Mucosa of gallbladder (tissue), 1 donor: ENCODE results near the gene MMP7. TPM values are rescaled to one million over a fixed set of nuclear protein-coding genes. Genes with fewer than 3 reads are reported as not detected.

Experiments
- DNase-seq: peaks from one replicate; pipeline ENCODE4 v3.0.0-alpha.2; 2020; ENCODE audit warnings: low spot score
- total RNA-seq: library from RNA; stranded (reverse); gene quantifications from one replicate; pipeline ENCODE4 v1.2.1, GENCODE V29; 2021
- donor health status: DM: no; HTN: no; CAD: no.

MMP7 gene
- total RNA-seq, 1 donor from 2014 or later, result 1,865 TPM

GRCh38 chr11:102495161-102496042 is 35.1 kb downstream of the MMP7 start:
- peak; percentile 68 for DNase-seq

- DNase-seq, result peak; percentile 34
Measured at GRCh38 chr11:102494216-102494615, 36.3 kb downstream of the MMP7 start.

GRCh38 chr11:102493524-102493923 is 37.0 kb downstream of the MMP7 start:
- no peak for DNase-seq

GRCh38 chr11:102491969-102492368 is 38.6 kb downstream of the MMP7 start:
- DNase-seq, result no peak

- no peak for DNase-seq
Measured at GRCh38 chr11:102489186-102490145, 41.1 kb downstream of the MMP7 start.

- no peak for DNase-seq
Measured at GRCh38 chr11:102488208-102488607, 42.3 kb downstream of the MMP7 start.

- no peak for DNase-seq
Measured at GRCh38 chr11:102487214-102487613, 43.3 kb downstream of the MMP7 start.

- no peak for DNase-seq
Measured at GRCh38 chr11:102486584-102486983, 44.0 kb downstream of the MMP7 start.

- DNase-seq, result no peak
Measured at GRCh38 chr11:102485095-102485722, 45.3 kb downstream of the MMP7 start.

GRCh38 chr11:102482433-102482832 is 48.1 kb downstream of the MMP7 start:
- no peak for DNase-seq

GRCh38 chr11:102479733-102480132 is 50.8 kb downstream of the MMP7 start:
- no peak for DNase-seq

GRCh38 chr11:102478673-102479299 is 51.8 kb downstream of the MMP7 start:
- no peak for DNase-seq

GRCh38 chr11:102476812-102477211 is 53.7 kb downstream of the MMP7 start:
- peak; percentile 69 for DNase-seq

GRCh38 chr11:102476069-102476468 is 54.5 kb downstream of the MMP7 start:
- no peak for DNase-seq

GRCh38 chr11:102473543-102473942 is 57.0 kb downstream of the MMP7 start:
- DNase-seq, result no peak

- DNase-seq, result no peak
Measured at GRCh38 chr11:102472127-102472526, 58.4 kb downstream of the MMP7 start.

- DNase-seq, result no peak
Measured at GRCh38 chr11:102471474-102471873, 59.1 kb downstream of the MMP7 start.
